ENCODE data around the gene FBF1.

DNA sequence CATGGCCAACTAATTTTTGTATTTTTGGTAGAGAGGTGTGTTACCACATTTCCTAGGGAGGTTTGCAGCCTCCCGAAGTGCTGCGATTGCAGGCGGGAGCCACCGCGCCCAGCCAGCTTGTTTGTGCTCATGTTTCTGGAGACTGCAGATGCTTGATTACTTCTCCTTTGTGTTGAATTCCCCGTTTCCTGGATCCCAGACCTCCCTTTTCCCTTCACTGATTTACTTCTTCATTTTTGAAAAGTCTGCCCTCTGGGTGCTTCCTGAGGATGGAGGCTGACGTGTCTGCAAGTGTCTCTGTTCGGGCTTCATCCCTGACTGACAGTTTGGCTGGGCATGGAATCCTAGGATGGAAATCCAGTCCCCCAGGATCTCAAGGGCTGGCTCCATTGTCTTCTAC, 55.4 kb downstream of the FBF1 start:
- TF ChIP-seq ELF1 (tag; IDR thresholded peaks at IDR 0.05): no peak
- TF ChIP-seq FOXK1 (CRISPR knock-in tag; IDR thresholded peaks at IDR 0.05; ENCODE audit: borderline replicate concordance): no peak
- TF ChIP-seq PCBP2 (IDR thresholded peaks at IDR 0.05; ENCODE audit: low read depth, low read length, poor library complexity, severe bottlenecking): no peak
- TF ChIP-seq, protein P1, sequence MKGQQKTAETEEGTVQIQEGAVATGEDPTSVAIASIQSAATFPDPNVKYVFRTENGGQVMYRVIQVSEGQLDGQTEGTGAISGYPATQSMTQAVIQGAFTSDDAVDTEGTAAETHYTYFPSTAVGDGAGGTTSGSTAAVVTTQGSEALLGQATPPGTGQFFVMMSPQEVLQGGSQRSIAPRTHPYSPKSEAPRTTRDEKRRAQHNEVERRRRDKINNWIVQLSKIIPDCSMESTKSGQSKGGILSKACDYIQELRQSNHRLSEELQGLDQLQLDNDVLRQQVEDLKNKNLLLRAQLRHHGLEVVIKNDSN (CRISPR knock-in tag; IDR thresholded peaks at IDR 0.05): no peak
- TF ChIP-seq, protein P2, sequence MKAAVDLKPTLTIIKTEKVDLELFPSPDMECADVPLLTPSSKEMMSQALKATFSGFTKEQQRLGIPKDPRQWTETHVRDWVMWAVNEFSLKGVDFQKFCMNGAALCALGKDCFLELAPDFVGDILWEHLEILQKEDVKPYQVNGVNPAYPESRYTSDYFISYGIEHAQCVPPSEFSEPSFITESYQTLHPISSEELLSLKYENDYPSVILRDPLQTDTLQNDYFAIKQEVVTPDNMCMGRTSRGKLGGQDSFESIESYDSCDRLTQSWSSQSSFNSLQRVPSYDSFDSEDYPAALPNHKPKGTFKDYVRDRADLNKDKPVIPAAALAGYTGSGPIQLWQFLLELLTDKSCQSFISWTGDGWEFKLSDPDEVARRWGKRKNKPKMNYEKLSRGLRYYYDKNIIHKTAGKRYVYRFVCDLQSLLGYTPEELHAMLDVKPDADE (conservative IDR thresholded peaks at IDR 0.05; ENCODE audit: control insufficient read depth, low read depth, low read length): no peak
- TF ChIP-seq KLF16 (IDR thresholded peaks at IDR 0.05): no peak
- TF ChIP-seq, protein P3, sequence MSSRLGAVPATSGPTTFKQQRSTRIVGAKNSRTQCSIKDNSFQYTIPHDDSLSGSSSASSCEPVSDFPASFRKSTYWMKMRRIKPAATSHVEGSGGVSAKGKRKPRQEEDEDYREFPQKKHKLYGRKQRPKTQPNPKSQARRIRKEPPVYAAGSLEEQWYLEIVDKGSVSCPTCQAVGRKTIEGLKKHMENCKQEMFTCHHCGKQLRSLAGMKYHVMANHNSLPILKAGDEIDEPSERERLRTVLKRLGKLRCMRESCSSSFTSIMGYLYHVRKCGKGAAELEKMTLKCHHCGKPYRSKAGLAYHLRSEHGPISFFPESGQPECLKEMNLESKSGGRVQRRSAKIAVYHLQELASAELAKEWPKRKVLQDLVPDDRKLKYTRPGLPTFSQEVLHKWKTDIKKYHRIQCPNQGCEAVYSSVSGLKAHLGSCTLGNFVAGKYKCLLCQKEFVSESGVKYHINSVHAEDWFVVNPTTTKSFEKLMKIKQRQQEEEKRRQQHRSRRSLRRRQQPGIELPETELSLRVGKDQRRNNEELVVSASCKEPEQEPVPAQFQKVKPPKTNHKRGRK (tag; IDR thresholded peaks at IDR 0.05): no peak
- TF ChIP-seq, protein P4, sequence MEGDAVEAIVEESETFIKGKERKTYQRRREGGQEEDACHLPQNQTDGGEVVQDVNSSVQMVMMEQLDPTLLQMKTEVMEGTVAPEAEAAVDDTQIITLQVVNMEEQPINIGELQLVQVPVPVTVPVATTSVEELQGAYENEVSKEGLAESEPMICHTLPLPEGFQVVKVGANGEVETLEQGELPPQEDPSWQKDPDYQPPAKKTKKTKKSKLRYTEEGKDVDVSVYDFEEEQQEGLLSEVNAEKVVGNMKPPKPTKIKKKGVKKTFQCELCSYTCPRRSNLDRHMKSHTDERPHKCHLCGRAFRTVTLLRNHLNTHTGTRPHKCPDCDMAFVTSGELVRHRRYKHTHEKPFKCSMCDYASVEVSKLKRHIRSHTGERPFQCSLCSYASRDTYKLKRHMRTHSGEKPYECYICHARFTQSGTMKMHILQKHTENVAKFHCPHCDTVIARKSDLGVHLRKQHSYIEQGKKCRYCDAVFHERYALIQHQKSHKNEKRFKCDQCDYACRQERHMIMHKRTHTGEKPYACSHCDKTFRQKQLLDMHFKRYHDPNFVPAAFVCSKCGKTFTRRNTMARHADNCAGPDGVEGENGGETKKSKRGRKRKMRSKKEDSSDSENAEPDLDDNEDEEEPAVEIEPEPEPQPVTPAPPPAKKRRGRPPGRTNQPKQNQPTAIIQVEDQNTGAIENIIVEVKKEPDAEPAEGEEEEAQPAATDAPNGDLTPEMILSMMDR (IDR thresholded peaks at IDR 0.05 in 2 of 3, conservative IDR thresholded peaks at IDR 0.05 in 1 of 3; ENCODE audit: insufficient read depth in 2 of 3, low read depth in 1 of 3, low read length in 3 of 3): no peak
- no peak for TF ChIP-seq ZBED1 (IDR thresholded peaks at IDR 0.05)
- no peak for TF ChIP-seq ELF4 (CRISPR knock-in tag; IDR thresholded peaks at IDR 0.05)
